ENCODE results near the gene TRAF2. TPM values are rescaled to one million over a fixed set of nuclear protein-coding genes. Genes with fewer than 3 reads are reported as not detected.
A peak's percentile ranks its signal among the peaks of the same experiment; 100 is the strongest.

Gene TRAF2
- total and polyA plus RNA-seq, 9 of the 15 experiments (the other 6 are each of a cell fraction or from before 2014, with no cell fraction given) = 0.24 to 45.2 (median 18.0) TPM

GRCh38 chr9:136902259-136902821, 16.0 kb downstream of the TRAF2 start (continued):
- TF ChIP-seq ZNF408 (CRISPR knock-in tag; IDR thresholded peaks at IDR 0.05; ENCODE audit: low read depth) = no peak
- TF ChIP-seq LCOR (CRISPR knock-in tag; IDR thresholded peaks at IDR 0.05) = no peak
- TF ChIP-seq, protein P1, sequence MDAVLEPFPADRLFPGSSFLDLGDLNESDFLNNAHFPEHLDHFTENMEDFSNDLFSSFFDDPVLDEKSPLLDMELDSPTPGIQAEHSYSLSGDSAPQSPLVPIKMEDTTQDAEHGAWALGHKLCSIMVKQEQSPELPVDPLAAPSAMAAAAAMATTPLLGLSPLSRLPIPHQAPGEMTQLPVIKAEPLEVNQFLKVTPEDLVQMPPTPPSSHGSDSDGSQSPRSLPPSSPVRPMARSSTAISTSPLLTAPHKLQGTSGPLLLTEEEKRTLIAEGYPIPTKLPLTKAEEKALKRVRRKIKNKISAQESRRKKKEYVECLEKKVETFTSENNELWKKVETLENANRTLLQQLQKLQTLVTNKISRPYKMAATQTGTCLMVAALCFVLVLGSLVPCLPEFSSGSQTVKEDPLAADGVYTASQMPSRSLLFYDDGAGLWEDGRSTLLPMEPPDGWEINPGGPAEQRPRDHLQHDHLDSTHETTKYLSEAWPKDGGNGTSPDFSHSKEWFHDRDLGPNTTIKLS (IDR thresholded peaks at IDR 0.05; ENCODE audit: borderline replicate concordance, low read depth) = no peak
- TF ChIP-seq MED1 (CRISPR knock-in tag; IDR thresholded peaks at IDR 0.05; ENCODE audit: borderline replicate concordance) = no peak

DNA sequence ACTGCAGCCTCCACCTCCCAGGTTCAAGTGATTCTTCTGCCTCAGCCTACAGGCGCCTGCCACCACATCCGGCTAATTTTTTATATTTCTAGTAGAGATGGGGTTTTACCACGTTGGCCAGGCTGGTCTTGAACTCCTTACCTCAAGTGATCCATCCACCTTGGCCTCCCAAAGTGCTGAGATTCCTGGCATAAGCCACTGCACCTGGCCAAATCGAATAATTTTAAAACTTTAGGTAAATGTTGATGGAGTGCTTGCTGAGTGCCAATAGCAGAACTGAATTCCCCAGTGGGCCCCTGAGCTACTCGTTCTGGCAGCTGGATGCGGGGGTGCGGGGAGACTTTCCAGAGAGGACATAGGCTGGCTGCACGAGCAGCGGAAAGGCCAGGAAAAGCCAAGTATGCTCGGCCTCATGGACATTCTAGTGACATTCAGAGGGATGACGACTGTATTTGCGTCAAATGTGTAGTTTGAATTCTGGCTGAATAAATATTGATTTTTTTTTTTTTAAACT, 16.8 kb downstream of the TRAF2 start:
- intact Hi-C loops (cut with micrococcal nuclease) (no loop called here), in situ Hi-C loops (cut with MboI) (no loop called here)
- ChIA-PET CTCF (ENCODE audit: low intra/inter-chr PET ratio) (no interaction called here), POLR2A (interaction anchor here (1.0 kb wide), 1 partner anchor 20 kb away, joined by 3 read pairs; no protein-coding TSS in a partner anchor)
- DNase-seq (ENCODE audit: extremely low read depth in 1 of 4, low spot score in 3 of 4) (no peak), ATAC-seq (no peak), FAIRE-seq (no peak)
- no peaks in the 10 kb centered on the region; the same call in 1 of the 2 replicates for H4K20me1 ChIP-seq (replicated peaks; ENCODE audit: control insufficient read depth, insufficient read depth, low read length)
- no peaks in the 10 kb centered on the region; the same call in 1 of the 3 replicates for H3K79me2 ChIP-seq (ENCODE audit: control insufficient read depth, insufficient read depth, low read length)
- H3K9ac ChIP-seq (ENCODE audit: insufficient read depth in 1 of 2, low read depth in 2 of 2, low read length in 2 of 2) = no peak overlapping the region
- H3K36me3 ChIP-seq (ENCODE audit: control insufficient read depth, insufficient read depth, low read length) = peaks cover 91% of the 10 kb centered on the region
- H3K9me1 ChIP-seq (ENCODE audit: control insufficient read depth, insufficient read depth, low read length) = no peaks in the 10 kb centered on the region
- H3K4me3 ChIP-seq = no peak overlapping the region
- H3K27ac ChIP-seq (ENCODE audit: extremely low read depth, low read depth, low read length) = no peak overlapping the region
- no peak overlapping the region for H3K4me2 ChIP-seq (ENCODE audit: insufficient read depth, low read length)
- peaks cover 0 to 14% of the 10 kb centered on the region in 2 experiments; a peak in 1 of 5 replicates for H3K4me1 ChIP-seq (replicated peaks in 1 of 2; ENCODE audit: control insufficient read depth in 2 of 2, insufficient read depth in 2 of 2, low read length in 2 of 2)
- 92% methylated on average over 12 of the region's 12 CpGs for WGBS (ENCODE audit: insufficient coverage, low coverage, missing lambda C conversion rate)
- H3K9me3 ChIP-seq (replicated peaks; ENCODE audit: control insufficient read depth, insufficient read depth, low read depth, low read length) = no peaks in the 10 kb centered on the region
- H3K27me3 ChIP-seq (ENCODE audit: control insufficient read depth in 2 of 2, insufficient read depth in 2 of 2, low read length in 2 of 2) = no peaks in the 10 kb centered on the region
- no peak overlapping the region for H2AFZ ChIP-seq (ENCODE audit: low read depth, low read length)
- no TSS peak for BruUV-seq (replicated peaks)
- TF ChIP-seq TFAP4 (CRISPR knock-in tag; IDR thresholded peaks at IDR 0.05; ENCODE audit: borderline replicate concordance) = no peak
- TF ChIP-seq YBX1 (IDR thresholded peaks at IDR 0.05) = no peak
- peak; percentile 30; the same call in 1 of the 2 replicates for TF ChIP-seq ZNF121 (CRISPR knock-in tag; conservative IDR thresholded peaks at IDR 0.05)
